Tibial artery (tissue), 4 donors: ENCODE results near the gene OR4N2.
"Not testable (repeated sequence)": the region's sequence is repeated elsewhere in the genome, so short reads cannot be mapped to it uniquely, and the experiment has no call there.

Source experiments
- DNase-seq, 2 donors: peaks; one replicate each; pipeline ENCODE4 v3.0.0-alpha.2; 2019
- H3K27ac ChIP-seq, 2 donors: fragments of 200-600 bp; sonication (generic) in 1 of 2; 1 replicate in 1 of 2; 2 replicates in 1 of 2; pipeline ENCODE4 v1.5.1; 2018 to 2019; ENCODE audit warnings: mild to moderate bottlenecking in 1 of 2
- H3K27me3 ChIP-seq, 2 donors: fragments of 200-600 bp; sonication (generic) in 1 of 2; one replicate each; pipeline versions ENCODE4 v1.5.1 to v1.6.0; 2016 to 2019
- H3K36me3 ChIP-seq, 3 donors: fragments of 200-600 bp; sonication (generic) in 2 of 3; one replicate each; pipeline ENCODE4 v1.5.1; 2016 to 2019; ENCODE audit warnings: mild to moderate bottlenecking in 2 of 3
- H3K4me1 ChIP-seq, 4 donors: fragments of 200-600 bp; sonication (generic) in 2 of 4; 1 replicate in 3 of 4; 2 replicates in 1 of 4; pipeline ENCODE4 v1.5.1; 2016 to 2019
- H3K4me3 ChIP-seq, 2 donors: fragments of 200-600 bp; sonication (generic) in 1 of 2; 1 replicate in 1 of 2; 2 replicates in 1 of 2; pipeline ENCODE4 v1.5.1; 2018 to 2019; ENCODE audit warnings: mild to moderate bottlenecking in 2 of 2
- H3K9me3 ChIP-seq, 3 donors: fragments of 200-600 bp; sonication (generic) in 1 of 3; one replicate each; pipeline ENCODE4 v1.5.1; 2016 to 2019
- intact Hi-C: fragments of 100-400 bp; cut with DNase I; formaldehyde crosslinking; loops from one replicate; pipeline ENCODE4 v1.15.0; 2023; ENCODE audit warnings: low total_unique reads
- TF ChIP-seq, protein P1 (sequence below), 2 experiments: fragments of 200-600 bp in 1 of 2; fragments of 450-650 bp in 1 of 2; IDR thresholded peaks; one replicate each; pipeline ENCODE4 v1.5.1; 2017 to 2019; ENCODE audit warnings: antibody characterized with exemption in 2 of 2, mild to moderate bottlenecking in 1 of 2, moderate library complexity in 1 of 2

OR4N2 gene

GRCh38 chr14:19823765-19824164 lies 20.2 kb downstream of the OR4N2 start:
- Histone ChIP-seq H3K4me1 (no peaks in the 10 kb centered on the region), H3K27ac (no peak overlapping the region), H3K4me3 (no peak overlapping the region), H3K27me3 (no peaks in the 10 kb centered on the region), H3K36me3 (no peaks in the 10 kb centered on the region), H3K9me3 (no peaks in the 10 kb centered on the region)
- no peak for DNase-seq
- TF ChIP-seq, protein P1, sequence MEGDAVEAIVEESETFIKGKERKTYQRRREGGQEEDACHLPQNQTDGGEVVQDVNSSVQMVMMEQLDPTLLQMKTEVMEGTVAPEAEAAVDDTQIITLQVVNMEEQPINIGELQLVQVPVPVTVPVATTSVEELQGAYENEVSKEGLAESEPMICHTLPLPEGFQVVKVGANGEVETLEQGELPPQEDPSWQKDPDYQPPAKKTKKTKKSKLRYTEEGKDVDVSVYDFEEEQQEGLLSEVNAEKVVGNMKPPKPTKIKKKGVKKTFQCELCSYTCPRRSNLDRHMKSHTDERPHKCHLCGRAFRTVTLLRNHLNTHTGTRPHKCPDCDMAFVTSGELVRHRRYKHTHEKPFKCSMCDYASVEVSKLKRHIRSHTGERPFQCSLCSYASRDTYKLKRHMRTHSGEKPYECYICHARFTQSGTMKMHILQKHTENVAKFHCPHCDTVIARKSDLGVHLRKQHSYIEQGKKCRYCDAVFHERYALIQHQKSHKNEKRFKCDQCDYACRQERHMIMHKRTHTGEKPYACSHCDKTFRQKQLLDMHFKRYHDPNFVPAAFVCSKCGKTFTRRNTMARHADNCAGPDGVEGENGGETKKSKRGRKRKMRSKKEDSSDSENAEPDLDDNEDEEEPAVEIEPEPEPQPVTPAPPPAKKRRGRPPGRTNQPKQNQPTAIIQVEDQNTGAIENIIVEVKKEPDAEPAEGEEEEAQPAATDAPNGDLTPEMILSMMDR (IDR thresholded peaks at IDR 0.05): no peak
- intact Hi-C loops: no loop called here

- H3K27me3 ChIP-seq, intact Hi-C loops, DNase-seq, H3K4me1 ChIP-seq, H3K9me3 ChIP-seq, H3K4me3 ChIP-seq, H3K27ac ChIP-seq, H3K36me3 ChIP-seq: not testable (repeated sequence)
These were observed 24.2 kb downstream of the OR4N2 start for GRCh38 chr14:19827626-19828244.

GRCh38 chr14:19828314-19828713 lies 24.7 kb downstream of the OR4N2 start:
- no peaks in the 10 kb centered on the region for H3K4me1 ChIP-seq
- H3K27ac ChIP-seq: no peak overlapping the region
- H3K36me3 ChIP-seq: no peaks in the 10 kb centered on the region
- H3K4me3 ChIP-seq: no peak overlapping the region
- intact Hi-C loops: no loop called here
- DNase-seq: no peak
- H3K9me3 ChIP-seq: no peaks in the 10 kb centered on the region
- H3K27me3 ChIP-seq: no peaks in the 10 kb centered on the region
- TF ChIP-seq, protein P1 (IDR thresholded peaks at IDR 0.05): no peak

- intact Hi-C loops, H3K27me3 ChIP-seq, H3K4me1 ChIP-seq, H3K27ac ChIP-seq, H3K36me3 ChIP-seq, H3K4me3 ChIP-seq, H3K9me3 ChIP-seq, DNase-seq: not testable (repeated sequence)
These were observed 30.8 kb downstream of the OR4N2 start for GRCh38 chr14:19834203-19834848.

DNA sequence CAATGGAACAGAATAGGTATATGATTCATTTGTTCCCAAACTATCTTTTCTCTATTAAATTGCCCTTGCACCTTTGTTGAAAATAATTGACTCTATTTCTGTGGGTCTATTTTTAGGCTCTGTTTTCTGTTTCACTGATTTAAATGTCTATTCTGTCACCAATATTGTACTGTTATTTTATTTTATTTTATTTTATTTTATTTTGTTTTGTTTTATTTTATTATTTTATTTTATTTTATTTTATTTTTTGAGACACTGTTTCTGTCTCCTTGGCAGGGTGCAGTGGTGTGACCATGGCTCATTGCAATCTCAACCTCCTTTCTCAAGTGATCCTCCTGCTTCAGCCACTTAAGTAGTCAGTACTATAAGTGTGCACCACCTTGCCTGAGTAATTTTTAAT lies 34.9 kb downstream of the OR4N2 start:
- H3K27ac ChIP-seq: no peak overlapping the region

DNA sequence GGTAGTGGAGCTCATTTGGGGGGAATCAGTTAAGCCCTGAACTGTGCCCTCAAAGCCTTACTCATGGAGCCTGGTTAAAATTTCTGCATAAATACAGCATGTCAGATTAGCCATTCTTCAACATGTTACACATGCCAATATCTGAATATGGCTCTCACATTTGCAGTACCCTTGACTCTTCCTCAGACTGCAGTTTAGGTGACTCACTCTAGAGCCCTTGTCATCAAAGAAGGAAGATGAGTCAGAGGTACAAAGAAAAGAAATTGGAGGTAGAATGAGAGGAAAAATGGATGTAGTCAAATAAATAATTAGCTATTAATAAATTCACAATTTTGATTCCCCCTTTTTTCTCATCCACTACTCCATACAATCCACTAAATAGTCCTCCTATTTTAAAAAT lies 47.8 kb downstream of the OR4N2 start:
- intact Hi-C loops: no loop called here
- H3K4me3 ChIP-seq: no peak overlapping the region
- H3K4me1 ChIP-seq: no peaks in the 10 kb centered on the region
- H3K9me3 ChIP-seq: no peaks in the 10 kb centered on the region
- TF ChIP-seq, protein P1 (IDR thresholded peaks at IDR 0.05): no peak
- H3K27ac ChIP-seq: no peak overlapping the region
- no peak for DNase-seq
- no peaks in the 10 kb centered on the region for H3K27me3 ChIP-seq
- H3K36me3 ChIP-seq: no peaks in the 10 kb centered on the region

More for the DNA sequence above, 34.9 kb downstream of the OR4N2 start:
- intact Hi-C loops: no loop called here
- no peak for DNase-seq
- Histone ChIP-seq H3K4me3 (no peak overlapping the region), H3K27me3 (no peaks in the 10 kb centered on the region), H3K9me3 (no peaks in the 10 kb centered on the region), H3K4me1 (no peaks in the 10 kb centered on the region), H3K36me3 (no peaks in the 10 kb centered on the region)
- TF ChIP-seq, protein P1 (IDR thresholded peaks at IDR 0.05): no peak

DNA sequence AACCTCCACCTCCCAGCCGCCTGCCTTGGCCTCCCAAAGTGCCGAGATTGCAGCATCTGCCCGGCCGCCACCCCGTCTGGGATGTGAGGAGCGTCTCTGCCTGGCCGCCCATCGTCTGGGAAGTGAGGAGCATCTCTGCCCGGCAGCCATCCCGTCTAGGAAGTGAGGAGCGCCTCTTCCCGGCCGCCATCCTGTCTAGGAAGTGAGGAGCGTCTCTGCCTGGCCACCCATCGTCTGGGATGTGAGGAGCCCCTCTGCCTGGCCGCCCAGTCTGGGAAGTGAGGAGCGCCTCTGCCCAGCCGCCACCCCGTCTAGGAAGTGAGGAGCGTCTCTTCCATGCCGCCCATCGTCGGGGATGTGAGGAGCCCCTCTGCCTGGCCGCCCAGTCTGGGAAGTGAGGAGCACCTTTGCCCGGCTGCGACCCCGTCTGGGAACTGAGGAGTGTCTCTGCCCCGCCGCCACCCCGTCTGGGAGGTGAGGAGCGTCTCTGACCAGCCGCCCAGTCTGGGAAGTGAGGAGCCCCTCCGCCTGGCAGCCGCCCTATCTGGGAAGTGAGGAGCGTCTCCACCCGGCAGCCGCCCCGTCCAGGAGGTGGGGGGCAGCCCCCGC lies 62.6 kb downstream of the OR4N2 start:
- H3K27ac ChIP-seq, H3K4me1 ChIP-seq, H3K9me3 ChIP-seq, H3K36me3 ChIP-seq, DNase-seq, H3K4me3 ChIP-seq, intact Hi-C loops, H3K27me3 ChIP-seq: not testable (repeated sequence)
